PC-9 (cell line): Measurements from ENCODE around the gene BEND6. TPM values are rescaled to one million over a fixed set of nuclear protein-coding genes. Genes with fewer than 3 reads are reported as not detected.

Source experiments
- BruUV-seq: library from RNA; stranded (reverse); fragments of 400-500 nt; replicated peaks from 2 replicates; lab custom pipeline; 2021; lab: Mats Ljungman, UMichigan
- CTCF ChIA-PET: fragments of 300-600 bp; sonication (Branson Sonifier 250); formaldehyde crosslinking; loops from one replicate; lab custom pipeline; 2022; ENCODE audit warnings: antibody characterized with exemption; lab: Charles Lee
- POLR2A ChIA-PET: fragments of 300-600 bp; sonication (Branson Sonifier 250); formaldehyde crosslinking; loops from one replicate; lab custom pipeline; 2022; ENCODE audit warnings: antibody characterized with exemption; ENCODE audit not compliant: unreplicated experiment; lab: Charles Lee
- DNase-seq, 2 experiments: peaks; one replicate each; pipeline versions ENCODE4 v3.0.0 to v3.0.0-alpha.2; 2015 to 2022; ENCODE audit warnings: mixed read lengths in 1 of 2
- H2AFZ ChIP-seq: fragments of 200-600 bp; sonication (generic); 2 replicates; pipeline ENCODE4 v1.8.1; 2017; ENCODE audit warnings: antibody characterized with exemption
- H3F3A ChIP-seq: fragments of 200-600 bp; sonication (generic); 2 replicates; pipeline ENCODE4 v1.8.1; 2017; ENCODE audit warnings: antibody characterized with exemption, mild to moderate bottlenecking, low read depth; ENCODE audit not compliant: insufficient read depth
- H3K27ac ChIP-seq: fragments of 200-600 bp; sonication (generic); 2 replicates; pipeline ENCODE4 v1.6.1; 2016; ENCODE audit warnings: mixed run types
- H3K27me3 ChIP-seq: fragments of 200-600 bp; sonication (generic); 2 replicates; pipeline ENCODE4 v1.6.1; 2016; ENCODE audit warnings: low read depth, mixed run types; ENCODE audit not compliant: insufficient read depth
- H3K36me3 ChIP-seq: fragments of 200-600 bp; sonication (generic); 2 replicates; pipeline ENCODE4 v1.6.1; 2016; ENCODE audit warnings: low read depth, mixed run types
- H3K4me1 ChIP-seq: fragments of 200-600 bp; sonication (generic); replicated peaks from 2 replicates; pipeline ENCODE4 v1.6.1; 2016; ENCODE audit warnings: mixed run types; ENCODE audit not compliant: insufficient read depth
- H3K4me2 ChIP-seq: fragments of 200-600 bp; sonication (generic); 2 replicates; pipeline ENCODE4 v1.6.1; 2017; ENCODE audit warnings: mixed run types
- H3K4me3 ChIP-seq: fragments of 200-600 bp; sonication (generic); 2 replicates; pipeline ENCODE4 v1.6.1; 2016; ENCODE audit warnings: mixed run types
- H3K79me2 ChIP-seq: fragments of 200-600 bp; sonication (generic); 2 replicates; pipeline ENCODE4 v1.6.1; 2017; ENCODE audit warnings: low read depth, mixed run types
- H3K9me2 ChIP-seq: fragments of 200-600 bp; sonication (generic); 2 replicates; pipeline ENCODE4 v1.8.1; 2017; ENCODE audit warnings: mild to moderate bottlenecking; ENCODE audit not compliant: insufficient read depth
- H3K9me3 ChIP-seq: fragments of 200-600 bp; sonication (generic); 2 replicates; pipeline ENCODE4 v1.8.1; 2016; ENCODE audit warnings: low read depth; ENCODE audit not compliant: insufficient read depth
- H4K20me1 ChIP-seq: fragments of 200-600 bp; sonication (generic); 2 replicates; pipeline ENCODE4 v1.8.1; 2017; ENCODE audit not compliant: insufficient read depth
- CTCF ChIP-seq: fragments of 200-600 bp; sonication (generic); conservative IDR thresholded peaks from 2 replicates; pipeline ENCODE4 v1.6.1; 2017; ENCODE audit warnings: mixed run types, antibody characterized with exemption, mild to moderate bottlenecking, moderate library complexity
- EZH2 ChIP-seq: fragments of 200-600 bp; sonication (generic); IDR thresholded peaks from 2 replicates; pipeline ENCODE4 v1.8.0; 2017; ENCODE audit warnings: antibody characterized with exemption, low read depth
- intact Hi-C: fragments of 100-400 bp; cut with micrococcal nuclease; formaldehyde crosslinking; loops from one replicate; pipeline ENCODE4 v1.10.0; 2022; ENCODE audit not compliant: unreplicated experiment
- total RNA-seq: library from RNA; stranded (reverse); gene quantifications from 2 replicates; pipeline ENCODE4 v1.2.3, GENCODE V29; 2021

BEND6 gene
- total RNA-seq, 1 experiment from 2014 or later = 5.7 TPM

- CTCF ChIA-PET = no interaction called here
- POLR2A ChIA-PET = no interaction called here
- intact Hi-C loops = no loop called here
- Histone ChIP-seq H3K27me3 (no peaks in the 10 kb centered on the region), H3F3A (0 out of 2 replicates have a peak, but pooled peaks cover 7% of the 10 kb centered on the region), H3K36me3 (no peaks in the 10 kb centered on the region), H4K20me1 (no peaks in the 10 kb centered on the region), H3K79me2 (no peaks in the 10 kb centered on the region), H3K4me2 (no peak overlapping the region), H3K4me3 (no peak overlapping the region), H2AFZ (no peak overlapping the region), H3K9me3 (no peaks in the 10 kb centered on the region; the same call in 1 of the 2 replicates), H3K9me2 (no peaks in the 10 kb centered on the region), H3K27ac (no peak overlapping the region), H3K4me1 (no peaks in the 10 kb centered on the region)
- DNase-seq = no peak
- no TSS peak for BruUV-seq
- TF ChIP-seq CTCF (no peak), EZH2 (no peak)
These were observed 113.2 kb downstream of the BEND6 start for GRCh38 chr6:57068061-57068460.

- H3F3A ChIP-seq = 0 out of 2 replicates have a peak, but pooled peaks cover 7% of the 10 kb centered on the region
- H3K79me2 ChIP-seq = no peaks in the 10 kb centered on the region
- H3K4me3 ChIP-seq = no peak overlapping the region
- no peak for DNase-seq
- no peaks in the 10 kb centered on the region for H4K20me1 ChIP-seq
- H3K9me3 ChIP-seq = no peaks in the 10 kb centered on the region; the same call in 1 of the 2 replicates
- TF ChIP-seq EZH2 (no peak), CTCF (no peak)
- intact Hi-C loops = no loop called here
- H3K27ac ChIP-seq = no peak overlapping the region
- no peaks in the 10 kb centered on the region for H3K4me1 ChIP-seq
- no peaks in the 10 kb centered on the region for H3K27me3 ChIP-seq
- H3K4me2 ChIP-seq = no peak overlapping the region
- H2AFZ ChIP-seq = no peak overlapping the region
- BruUV-seq = no TSS peak
- ChIA-PET CTCF (no interaction called here), POLR2A (interaction anchor here (0.5 kb wide), 1 partner anchor 14 kb away, joined by 9 read pairs; no protein-coding TSS in a partner anchor)
- H3K36me3 ChIP-seq = no peaks in the 10 kb centered on the region
- H3K9me2 ChIP-seq = no peaks in the 10 kb centered on the region
These were observed 114.3 kb downstream of the BEND6 start for GRCh38 chr6:57069228-57069627.

- BruUV-seq = no TSS peak
- intact Hi-C loops = no loop called here
These were observed 115.0 kb downstream of the BEND6 start for GRCh38 chr6:57069920-57070331.

More at GRCh38 chr6:57069920-57070331, 115.0 kb downstream of the BEND6 start:
- no peaks in the 10 kb centered on the region for H3K9me2 ChIP-seq
- no peak overlapping the region for H3K27ac ChIP-seq
- H3K9me3 ChIP-seq = no peaks in the 10 kb centered on the region; the same call in 1 of the 2 replicates
- H4K20me1 ChIP-seq = no peaks in the 10 kb centered on the region
- no peak overlapping the region for H2AFZ ChIP-seq
- 0 out of 2 replicates have a peak, but pooled peaks cover 7% of the 10 kb centered on the region for H3F3A ChIP-seq
- no peak overlapping the region for H3K4me3 ChIP-seq
- H3K36me3 ChIP-seq = no peaks in the 10 kb centered on the region
- H3K27me3 ChIP-seq = no peaks in the 10 kb centered on the region
- H3K79me2 ChIP-seq = no peaks in the 10 kb centered on the region
- no peaks in the 10 kb centered on the region for H3K4me1 ChIP-seq
- ChIA-PET CTCF (no interaction called here), POLR2A (no interaction called here)
- TF ChIP-seq EZH2 = no peak
- no peak for TF ChIP-seq CTCF
- DNase-seq = no peak
- no peak overlapping the region for H3K4me2 ChIP-seq
